Adipocyte (in vitro differentiated cells): Measurements from ENCODE around the gene CLDN16.

ENCODE experiments used
- DNase-seq: peaks from one replicate; pipeline ENCODE4 v3.0.0-alpha.2; 2015; ENCODE audit warnings: low read depth
- H3K27me3 ChIP-seq: replicated peaks from 2 replicates; pipeline ENCODE4 v1.7.0; 2013; ENCODE audit warnings: mild to moderate bottlenecking, low read length, moderate library complexity; ENCODE audit not compliant: control insufficient read depth, insufficient read depth
- H3K36me3 ChIP-seq: 2 replicates; pipeline ENCODE4 v1.7.0; 2013; ENCODE audit warnings: low read length, mild to moderate bottlenecking, moderate library complexity; ENCODE audit not compliant: control insufficient read depth, insufficient read depth, severe bottlenecking
- H3K4me1 ChIP-seq: 2 replicates; pipeline ENCODE4 v1.7.0; 2013; ENCODE audit warnings: mild to moderate bottlenecking, low read length, moderate library complexity; ENCODE audit not compliant: control insufficient read depth, insufficient read depth
- H3K4me3 ChIP-seq: 2 replicates; pipeline ENCODE4 v1.7.0; 2013; ENCODE audit warnings: mild to moderate bottlenecking, low read length, moderate library complexity
- H3K9ac ChIP-seq: 2 replicates; pipeline ENCODE4 v1.7.0; 2013; ENCODE audit warnings: mild to moderate bottlenecking, low read length, moderate library complexity
- H3K9me3 ChIP-seq: 2 replicates; pipeline ENCODE4 v1.7.0; 2013; ENCODE audit warnings: mild to moderate bottlenecking, low read length, moderate library complexity; ENCODE audit not compliant: control insufficient read depth

Gene CLDN16

DNA sequence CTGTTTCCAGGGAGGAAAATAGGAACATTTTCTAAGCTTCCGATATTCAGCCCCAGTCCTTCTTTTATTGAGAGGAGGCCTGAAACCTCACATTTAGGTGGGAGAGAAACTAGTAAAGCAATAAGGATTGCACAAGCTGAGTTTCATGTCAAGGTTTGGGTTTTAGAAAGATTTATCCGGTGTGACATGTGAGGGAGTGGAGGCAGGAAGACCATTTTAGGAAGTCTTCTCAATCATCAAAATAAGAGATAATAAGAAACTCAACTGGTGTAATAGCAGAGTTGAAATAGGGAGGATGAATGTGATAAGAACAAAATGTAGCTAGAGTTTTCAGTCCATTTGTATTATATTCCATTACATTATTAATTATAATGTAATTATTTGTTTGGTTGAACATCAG lies 27.7 kb upstream of the CLDN16 start:
- DNase-seq = no peak
- no peaks in the 10 kb centered on the region for H3K9me3 ChIP-seq
- H3K27me3 ChIP-seq = no peaks in the 10 kb centered on the region
- H3K36me3 ChIP-seq = no peaks in the 10 kb centered on the region
- no peak overlapping the region for H3K4me3 ChIP-seq
- no peak overlapping the region for H3K9ac ChIP-seq
- no peaks in the 10 kb centered on the region for H3K4me1 ChIP-seq

DNA sequence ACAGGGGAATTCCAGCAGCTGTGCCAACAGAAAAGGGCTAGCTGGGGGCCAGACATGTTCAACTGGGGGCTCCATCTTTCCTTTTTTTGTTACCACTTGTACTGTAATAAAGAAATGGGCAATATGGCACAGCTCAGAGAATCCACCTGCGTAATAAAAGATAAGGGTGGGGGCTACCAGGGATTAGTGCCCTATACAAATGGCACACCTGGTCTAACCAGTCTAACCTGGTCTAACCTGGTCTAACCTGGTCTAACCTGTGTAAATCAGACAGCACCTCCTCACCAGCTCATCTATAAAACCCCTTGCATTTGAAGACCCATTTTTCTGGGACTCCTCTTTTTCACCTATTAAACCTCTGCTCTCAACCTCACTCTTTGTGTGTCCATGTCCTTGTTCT lies 26.2 kb upstream of the CLDN16 start:
- no peaks in the 10 kb centered on the region for H3K27me3 ChIP-seq
- no peaks in the 10 kb centered on the region for H3K36me3 ChIP-seq
- no peaks in the 10 kb centered on the region for H3K4me1 ChIP-seq
- no peak for DNase-seq
- H3K9me3 ChIP-seq = no peaks in the 10 kb centered on the region
- no peak overlapping the region for H3K4me3 ChIP-seq
- no peak overlapping the region for H3K9ac ChIP-seq

DNA sequence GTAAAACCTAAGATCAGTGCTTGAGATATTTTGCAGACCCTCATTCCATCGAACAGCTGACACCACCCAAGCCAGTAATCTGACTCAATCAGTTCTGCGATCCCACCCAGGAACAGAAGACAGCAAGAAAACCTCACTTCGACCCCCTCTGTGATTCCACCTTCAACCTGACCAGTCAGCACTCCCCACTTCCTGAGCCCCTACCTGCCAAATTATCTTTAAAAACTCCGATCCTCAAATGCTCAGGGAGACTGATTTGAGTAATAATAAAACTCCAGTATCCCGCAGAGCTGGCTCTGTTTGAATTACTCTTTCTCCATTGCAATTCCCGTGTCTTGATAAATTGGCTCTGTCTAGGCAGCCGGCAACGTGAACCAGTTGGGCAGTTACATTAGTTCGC lies 25.7 kb upstream of the CLDN16 start:
- Histone ChIP-seq H3K36me3 (no peaks in the 10 kb centered on the region), H3K9me3 (no peaks in the 10 kb centered on the region), H3K9ac (no peak overlapping the region), H3K27me3 (no peaks in the 10 kb centered on the region), H3K4me3 (no peak overlapping the region), H3K4me1 (no peaks in the 10 kb centered on the region)
- no peak for DNase-seq

DNA sequence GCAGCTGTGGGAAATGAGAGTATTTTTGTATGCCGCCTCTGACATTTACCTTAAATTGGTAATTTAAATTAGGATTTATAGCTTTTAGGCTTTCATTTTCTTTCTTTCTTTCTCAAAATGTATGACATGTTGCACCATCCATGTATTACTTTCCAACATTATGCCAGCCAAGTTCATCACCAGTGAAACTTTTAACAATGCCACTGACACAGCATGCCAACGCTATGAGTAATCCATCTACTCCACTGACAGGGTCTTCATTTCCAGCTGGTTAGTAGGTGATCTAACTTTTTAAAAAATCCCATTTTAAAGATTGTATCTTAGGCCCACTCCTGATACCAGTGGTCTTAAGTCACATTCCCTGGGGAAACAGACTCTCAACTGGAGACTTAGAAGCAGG lies 21.8 kb upstream of the CLDN16 start:
- no peak overlapping the region for H3K9ac ChIP-seq
- no peaks in the 10 kb centered on the region for H3K9me3 ChIP-seq
- H3K4me1 ChIP-seq = no peaks in the 10 kb centered on the region
- H3K36me3 ChIP-seq = no peaks in the 10 kb centered on the region
- no peak overlapping the region for H3K4me3 ChIP-seq
- DNase-seq = peak; percentile 21
- H3K27me3 ChIP-seq = no peaks in the 10 kb centered on the region

DNA sequence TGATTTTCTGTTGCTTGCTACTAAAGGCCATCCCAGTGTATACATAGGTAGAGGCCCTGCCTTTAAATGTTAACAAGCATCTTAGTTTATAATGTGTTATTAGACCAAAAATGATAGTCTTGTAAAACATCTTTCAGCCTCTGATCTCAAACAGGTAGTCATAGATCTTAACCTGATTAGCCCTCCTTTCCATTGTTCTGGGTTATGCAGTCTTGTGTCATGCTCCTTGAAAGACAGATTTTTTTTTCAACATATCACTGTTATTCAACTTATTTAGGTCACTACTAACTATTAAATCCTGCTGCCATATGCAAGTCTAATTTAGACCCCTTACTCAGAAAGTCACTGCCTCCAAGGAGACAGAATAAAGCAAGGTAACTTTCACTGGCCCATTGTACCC lies 19.1 kb upstream of the CLDN16 start:
- no peak for DNase-seq
- Histone ChIP-seq H3K27me3 (no peaks in the 10 kb centered on the region), H3K4me3 (no peak overlapping the region), H3K4me1 (no peaks in the 10 kb centered on the region), H3K9me3 (no peaks in the 10 kb centered on the region), H3K36me3 (no peaks in the 10 kb centered on the region), H3K9ac (no peak overlapping the region)

DNA sequence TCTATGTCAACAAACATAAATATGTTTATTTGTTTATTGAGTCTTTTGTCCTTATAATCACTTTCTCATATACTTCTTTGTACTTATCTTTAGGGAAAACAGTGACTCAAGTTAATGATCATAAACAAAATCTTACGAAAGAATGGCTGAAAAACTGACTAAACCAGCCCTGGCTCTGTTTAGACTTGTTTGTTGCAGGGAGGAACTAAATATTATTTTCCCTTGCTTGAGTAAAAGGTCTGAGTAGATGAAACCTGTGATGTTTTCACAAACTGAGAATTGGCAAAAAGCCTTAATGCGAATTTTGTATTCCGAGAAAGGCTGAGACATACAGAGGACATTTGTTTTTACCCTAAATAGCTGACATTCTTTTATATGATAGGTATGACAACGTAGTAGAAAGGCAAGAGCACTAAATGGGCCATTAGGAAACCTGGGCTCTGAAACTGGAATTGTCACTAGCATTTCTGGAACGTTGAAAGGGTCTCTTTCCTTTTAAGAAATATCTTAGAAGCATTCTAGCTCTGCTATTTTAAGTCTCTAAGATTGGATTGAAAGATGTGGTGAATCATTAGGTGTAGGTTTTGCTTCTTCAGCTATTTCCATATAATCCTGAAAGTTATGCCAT lies 18.2 kb upstream of the CLDN16 start:
- Histone ChIP-seq H3K27me3 (no peaks in the 10 kb centered on the region), H3K36me3 (no peaks in the 10 kb centered on the region), H3K4me1 (no peaks in the 10 kb centered on the region), H3K9ac (no peak overlapping the region), H3K9me3 (no peaks in the 10 kb centered on the region), H3K4me3 (no peak overlapping the region)
- DNase-seq = peak; percentile 29

DNA sequence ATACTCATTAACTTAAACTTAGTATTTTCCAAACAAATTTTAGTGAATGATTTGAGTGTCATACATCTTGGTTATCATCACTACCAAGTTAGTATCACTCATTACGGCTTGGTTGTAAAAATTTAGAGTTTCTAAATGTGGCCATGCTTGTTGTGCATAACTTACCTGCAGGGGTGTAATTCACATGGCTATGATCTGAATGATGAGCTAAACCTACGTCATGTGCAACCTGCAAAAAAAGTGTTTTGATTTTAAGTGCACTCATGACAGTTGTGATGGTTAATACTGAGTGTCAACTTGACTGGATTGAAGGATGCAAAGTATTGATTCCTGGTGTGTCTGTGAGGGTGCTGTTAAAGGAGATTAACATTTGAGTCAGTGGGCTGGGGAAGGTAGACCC lies 17.6 kb upstream of the CLDN16 start:
- H3K9ac ChIP-seq = no peak overlapping the region
- no peak overlapping the region for H3K4me3 ChIP-seq
- no peaks in the 10 kb centered on the region for H3K36me3 ChIP-seq
- H3K4me1 ChIP-seq = no peaks in the 10 kb centered on the region
- no peaks in the 10 kb centered on the region for H3K9me3 ChIP-seq
- DNase-seq = no peak
- H3K27me3 ChIP-seq = no peaks in the 10 kb centered on the region

DNA sequence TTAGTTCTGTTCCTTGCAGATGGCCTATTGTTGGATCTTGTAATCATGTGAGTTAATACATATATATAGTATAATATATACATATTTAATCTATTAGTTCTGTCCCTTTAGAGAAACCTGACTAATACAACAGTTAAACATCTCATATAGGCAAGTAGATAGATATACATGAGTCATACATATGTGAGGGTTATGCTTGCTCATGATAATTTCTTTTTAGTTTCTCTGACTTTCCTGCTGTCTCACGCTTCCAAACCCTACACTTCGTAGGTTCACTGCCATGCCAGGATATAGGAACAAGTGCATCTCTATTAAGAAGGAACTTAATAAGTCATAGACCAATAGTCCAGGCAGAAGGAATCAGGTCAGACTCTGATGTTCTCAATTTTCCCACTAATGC lies 16.8 kb upstream of the CLDN16 start:
- Histone ChIP-seq H3K27me3 (no peaks in the 10 kb centered on the region), H3K36me3 (no peaks in the 10 kb centered on the region), H3K4me3 (no peak overlapping the region), H3K9me3 (no peaks in the 10 kb centered on the region), H3K9ac (no peak overlapping the region), H3K4me1 (no peaks in the 10 kb centered on the region)
- no peak for DNase-seq

DNA sequence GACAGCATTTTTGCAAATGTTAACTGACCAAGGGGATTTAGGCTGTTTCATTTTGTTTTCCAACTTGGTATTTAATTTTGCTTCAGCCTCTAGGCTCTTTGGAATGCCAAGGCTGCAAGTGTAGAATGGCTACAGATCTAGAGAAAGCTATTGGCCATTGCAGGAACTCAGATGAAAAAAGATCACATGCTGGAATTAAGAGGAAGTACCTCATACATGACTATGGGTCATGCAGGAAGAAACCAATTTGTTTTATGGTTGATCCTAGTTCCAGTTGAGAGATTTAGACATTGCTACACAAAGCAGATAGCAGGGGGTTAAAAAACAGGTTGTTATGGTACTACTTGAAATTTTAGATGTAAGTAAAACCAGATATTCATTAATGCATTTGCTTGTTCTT lies 12.7 kb upstream of the CLDN16 start:
- no peaks in the 10 kb centered on the region for H3K4me1 ChIP-seq
- no peak for DNase-seq
- H3K9me3 ChIP-seq = no peaks in the 10 kb centered on the region
- H3K27me3 ChIP-seq = no peaks in the 10 kb centered on the region
- no peak overlapping the region for H3K9ac ChIP-seq
- H3K4me3 ChIP-seq = no peak overlapping the region
- H3K36me3 ChIP-seq = no peaks in the 10 kb centered on the region

DNA sequence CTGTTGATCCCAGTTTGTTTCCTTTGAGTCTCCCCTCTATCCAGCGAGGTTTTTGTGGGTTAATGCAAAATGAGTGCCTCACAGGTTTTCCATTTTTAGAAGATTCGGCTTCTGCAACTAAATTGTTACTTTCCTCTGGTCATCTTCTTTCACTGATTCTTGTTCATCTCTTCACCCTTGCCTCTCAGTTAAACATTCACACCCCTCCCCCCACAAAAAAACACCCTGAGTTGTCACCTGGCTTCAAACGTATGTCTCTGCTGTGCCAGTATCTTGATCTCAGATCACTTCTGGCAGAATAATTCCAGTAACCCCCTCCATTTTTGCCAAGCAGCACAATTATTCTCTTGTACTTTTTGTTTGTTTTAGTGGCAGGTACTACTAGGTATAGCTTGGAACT lies 12.3 kb upstream of the CLDN16 start:
- H3K36me3 ChIP-seq = no peaks in the 10 kb centered on the region
- DNase-seq = no peak
- H3K9ac ChIP-seq = no peak overlapping the region

DNA sequence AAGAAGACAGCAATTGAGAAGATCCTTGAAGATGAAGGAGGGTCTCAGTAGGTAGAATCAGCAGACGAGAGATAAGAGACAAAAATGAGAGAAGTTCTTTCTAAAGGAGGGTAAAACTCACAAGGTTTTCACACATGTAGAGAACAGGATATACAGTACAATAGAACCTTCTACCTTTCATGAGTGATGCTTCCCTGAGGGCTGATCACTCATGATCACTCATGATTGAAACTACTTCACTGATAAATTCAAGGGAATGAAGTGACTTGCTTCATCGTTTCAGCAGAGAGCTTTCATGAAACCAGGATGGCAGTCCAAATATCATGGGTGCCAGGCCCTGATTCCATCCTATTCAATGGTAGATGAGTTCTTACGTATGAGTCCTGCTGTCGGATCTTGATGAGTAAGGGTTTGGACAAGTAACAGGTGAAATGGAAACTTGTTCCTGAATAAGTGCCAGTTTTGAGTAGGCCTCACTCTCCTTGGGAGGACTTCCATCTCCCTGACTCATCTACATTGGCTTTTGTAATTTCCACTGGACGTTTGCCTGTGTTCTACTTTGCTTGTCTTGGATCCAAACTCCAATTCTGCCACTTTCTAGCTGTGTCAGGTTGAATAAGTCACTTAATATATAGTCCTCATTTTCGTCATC lies 9.6 kb upstream of the CLDN16 start:
- H3K27me3 ChIP-seq = no peaks in the 10 kb centered on the region
- H3K4me1 ChIP-seq = peaks cover 7% of the 10 kb centered on the region
- no peaks in the 10 kb centered on the region for H3K9me3 ChIP-seq
- no peaks in the 10 kb centered on the region for H3K36me3 ChIP-seq
- DNase-seq = peak; percentile 76
- no peak overlapping the region for H3K9ac ChIP-seq
- no peak overlapping the region for H3K4me3 ChIP-seq

More for the DNA sequence above, 12.3 kb upstream of the CLDN16 start:
- Histone ChIP-seq H3K4me3 (no peak overlapping the region), H3K9me3 (no peaks in the 10 kb centered on the region), H3K4me1 (no peaks in the 10 kb centered on the region), H3K27me3 (no peaks in the 10 kb centered on the region)

DNA sequence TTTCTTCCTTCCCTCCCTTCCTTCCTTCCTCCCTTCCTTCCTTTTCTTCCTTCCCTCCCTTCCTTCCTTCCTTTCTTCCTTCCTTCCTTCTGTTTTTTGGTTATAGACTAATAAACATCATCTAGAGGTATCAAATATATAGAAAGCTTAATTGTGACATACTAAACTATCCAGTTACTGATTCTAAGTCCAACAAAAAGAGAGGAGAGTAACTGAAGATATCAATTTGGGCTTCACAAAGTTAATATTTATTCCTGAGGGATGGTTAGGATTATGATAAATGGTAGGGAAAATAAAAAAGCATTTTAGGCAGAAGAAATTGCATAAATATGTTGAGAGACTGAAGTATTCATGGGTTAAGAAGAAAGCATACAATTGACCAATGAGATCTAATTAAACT lies 7.8 kb upstream of the CLDN16 start:
- Histone ChIP-seq H3K4me3 (no peak overlapping the region), H3K9ac (no peak overlapping the region), H3K27me3 (no peaks in the 10 kb centered on the region), H3K36me3 (no peaks in the 10 kb centered on the region), H3K4me1 (peaks cover 7% of the 10 kb centered on the region), H3K9me3 (no peaks in the 10 kb centered on the region)
- no peak for DNase-seq
